Hair follicle dermal papilla cell (primary cell): ENCODE data around the gene PRAMEF25. TPM values are rescaled to one million over a fixed set of nuclear protein-coding genes. Genes with fewer than 3 reads are reported as not detected.

ENCODE experiments used
- total RNA-seq: library from RNA; depleted of rRNA; stranded (reverse); fragments of >200 nt; gene quantifications from 2 replicates; pipeline ENCODE4 v1.2.3, GENCODE V29; 2012

PRAMEF25 gene
- total RNA-seq = not detected in 2 replicates

DNA sequence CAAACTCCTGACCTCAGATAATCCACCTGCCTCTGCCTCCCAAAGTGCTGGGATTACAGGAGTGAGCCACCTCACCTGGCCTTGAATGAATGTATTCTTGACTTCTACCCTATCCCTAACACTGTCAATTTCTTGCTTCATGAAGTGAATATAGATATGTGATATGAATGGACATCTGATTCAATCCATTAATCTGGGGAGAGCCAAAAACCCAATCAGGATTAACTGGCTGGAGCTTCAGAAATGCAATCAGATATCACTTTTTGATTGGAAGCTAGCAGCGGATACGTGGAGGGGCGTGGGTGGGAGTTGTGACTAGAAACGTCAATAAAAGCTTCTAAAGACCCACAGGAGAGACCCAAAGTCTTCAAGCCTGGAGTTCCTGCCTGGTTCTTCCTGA is at the start of gene PRAMEF25:
Gene PRAMEF25 (plus strand): TSS at position 301 of the 400 bp plus-strand sequence. CDS start 2,920 bp downstream, outside the sequence.

GRCh38 chr1:13056475-13056874 is 14.1 kb upstream of the PRAMEF25 start, which contains the start of gene PRAMEF27:
Gene PRAMEF27, minus strand, starts transcription at chr1:13056575. Its CDS starts 2,916 bp downstream, at chr1:13053659.

DNA sequence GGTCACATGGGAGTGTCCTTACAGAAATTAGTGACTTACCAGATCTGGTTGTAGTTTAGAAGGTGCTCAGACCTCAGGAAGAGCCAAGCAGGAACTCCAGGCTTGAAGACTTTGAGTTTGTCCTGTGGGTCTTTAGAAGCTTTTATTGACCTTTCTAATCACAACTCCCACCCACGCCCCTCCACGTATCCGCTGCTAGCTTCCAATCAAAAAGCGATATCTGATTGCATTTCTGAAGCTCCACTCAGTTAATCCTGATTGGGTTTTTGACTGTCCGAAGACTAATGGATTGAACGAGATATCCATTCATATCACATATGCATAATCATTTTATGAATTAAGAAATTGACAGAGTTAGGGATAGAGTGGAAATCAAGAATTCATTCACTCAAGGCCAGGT is 46.2 kb downstream of the PRAMEF25 start, which contains the start of gene HNRNPCL2:
Gene HNRNPCL2 (minus strand): TSS at position 101 of the 400 bp plus-strand sequence. CDS start 454 bp downstream, outside the sequence.

Other genes with a start within 250 kb of the PRAMEF25 start
- not detected in 2 replicates for gene PRAMEF11, start 239.4 kb upstream of the PRAMEF25 start, total RNA-seq
- not detected in 2 replicates for gene HNRNPCL1, start 222.1 kb upstream of the PRAMEF25 start, total RNA-seq
- gene PRAMEF2, start 213.7 kb upstream of the PRAMEF25 start, total RNA-seq = not detected in 2 replicates
- gene PRAMEF4, start 184.6 kb upstream of the PRAMEF25 start, total RNA-seq = not detected in 2 replicates
- not detected in 2 replicates for gene PRAMEF10, start 172.5 kb upstream of the PRAMEF25 start, total RNA-seq
- gene PRAMEF7, start 154.2 kb upstream of the PRAMEF25 start, total RNA-seq = not detected in 2 replicates
- gene PRAMEF6, start 123.2 kb upstream of the PRAMEF25 start, total RNA-seq = not detected in 2 replicates
- not detected in 2 replicates for gene PRAMEF27, start 14.2 kb upstream of the PRAMEF25 start, total RNA-seq
- not detected in 2 replicates for gene HNRNPCL3, start 10.0 kb upstream of the PRAMEF25 start, total RNA-seq
- gene HNRNPCL2, start 46.1 kb downstream of the PRAMEF25 start, total RNA-seq = not detected in 2 replicates
- not detected in 2 replicates for gene PRAMEF26, start 85.2 kb downstream of the PRAMEF25 start, total RNA-seq
- not detected in 2 replicates for gene HNRNPCL4, start 94.9 kb downstream of the PRAMEF25 start, total RNA-seq
- gene PRAMEF9, start 101.1 kb downstream of the PRAMEF25 start, total RNA-seq = not detected in 2 replicates
- gene PRAMEF13, start 130.6 kb downstream of the PRAMEF25 start, total RNA-seq = not detected in 2 replicates
- gene PRAMEF18, start 155.4 kb downstream of the PRAMEF25 start, total RNA-seq = not detected in 2 replicates
- not detected in 2 replicates for gene PRAMEF5, start 183.4 kb downstream of the PRAMEF25 start, total RNA-seq
- not detected in 2 replicates for gene PRAMEF8, start 214.4 kb downstream of the PRAMEF25 start, total RNA-seq
- not detected in 2 replicates for gene PRAMEF33, start 232.8 kb downstream of the PRAMEF25 start, total RNA-seq
- not detected in 2 replicates for gene PRAMEF15, start 244.8 kb downstream of the PRAMEF25 start, total RNA-seq